Endometrial microvascular endothelial cells (primary cell): ENCODE measurements around the gene S100A1. TPM values are rescaled to one million over a fixed set of nuclear protein-coding genes. Genes with fewer than 3 reads are reported as not detected.

Experiments
- in situ Hi-C: cut with HindIII; loops from 2 replicates; pipeline ENCODE4 v1.10.0; 2017; ENCODE audit warnings: low sequenced_read_pairs, low pct_unique_long_range_greater_than_20kb; ENCODE audit errors: inconsistent ontology term
- total RNA-seq: library from RNA; depleted of rRNA; stranded (reverse); fragments of >200 nt; gene quantifications from one replicate; pipeline ENCODE4 v1.2.3, GENCODE V29; 2015; ENCODE audit errors: inconsistent ontology term

Gene S100A1
- total RNA-seq, 1 donor from 2014 or later, result not detected

- in situ Hi-C loops, result no loop called here
Observed at GRCh38 chr1:153608742-153609584, 19.3 kb upstream of the S100A1 start.

GRCh38 chr1:153609585-153609907, 18.7 kb upstream of the S100A1 start:
- in situ Hi-C loops, result no loop called here

GRCh38 chr1:153610334-153610733, 17.9 kb upstream of the S100A1 start:
- in situ Hi-C loops, result no loop called here

DNA sequence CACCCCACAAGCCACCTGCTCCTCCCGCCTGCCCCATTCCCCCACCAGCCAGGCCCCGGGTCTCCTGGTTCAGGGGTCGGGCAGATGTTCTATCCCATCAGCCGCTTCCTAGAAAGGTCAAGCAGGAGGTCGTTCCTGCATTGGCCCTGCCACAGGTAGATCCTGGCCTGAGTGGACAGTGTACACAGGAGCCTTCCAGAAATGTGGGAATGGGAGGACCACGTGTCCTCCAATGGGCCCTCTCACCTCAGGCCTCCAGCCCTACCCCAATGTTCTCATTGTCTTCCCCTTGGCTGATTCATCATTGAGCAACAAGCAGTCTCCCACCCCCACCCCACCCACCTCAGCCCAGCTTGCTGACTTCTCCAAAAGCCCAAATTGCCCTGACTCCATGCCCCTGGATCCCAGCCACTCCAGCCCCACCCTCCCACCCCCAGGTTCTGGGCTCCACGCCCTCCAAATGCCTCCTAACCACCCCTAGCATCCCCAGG, 17.4 kb upstream of the S100A1 start:
- in situ Hi-C loops, result no loop called here

DNA sequence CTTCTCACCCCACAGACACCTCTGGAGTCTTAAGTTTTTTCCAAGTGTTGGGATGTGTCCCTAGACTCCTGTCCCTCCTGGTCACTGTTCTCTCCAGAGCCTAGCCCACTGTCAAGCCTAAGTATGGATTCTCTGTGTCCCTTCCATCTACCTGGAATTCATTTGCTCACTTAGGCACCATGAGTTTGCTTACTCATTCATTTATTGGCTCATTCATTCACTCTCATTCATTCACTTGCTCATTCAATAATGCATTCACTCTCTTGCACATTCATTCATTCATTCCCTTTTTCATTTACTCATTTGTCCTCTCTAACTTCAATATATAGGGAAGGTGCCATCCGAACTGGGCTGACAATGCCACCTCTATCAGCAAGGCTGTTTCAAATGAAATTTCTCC, 16.9 kb upstream of the S100A1 start:
- in situ Hi-C loops, result no loop called here

DNA sequence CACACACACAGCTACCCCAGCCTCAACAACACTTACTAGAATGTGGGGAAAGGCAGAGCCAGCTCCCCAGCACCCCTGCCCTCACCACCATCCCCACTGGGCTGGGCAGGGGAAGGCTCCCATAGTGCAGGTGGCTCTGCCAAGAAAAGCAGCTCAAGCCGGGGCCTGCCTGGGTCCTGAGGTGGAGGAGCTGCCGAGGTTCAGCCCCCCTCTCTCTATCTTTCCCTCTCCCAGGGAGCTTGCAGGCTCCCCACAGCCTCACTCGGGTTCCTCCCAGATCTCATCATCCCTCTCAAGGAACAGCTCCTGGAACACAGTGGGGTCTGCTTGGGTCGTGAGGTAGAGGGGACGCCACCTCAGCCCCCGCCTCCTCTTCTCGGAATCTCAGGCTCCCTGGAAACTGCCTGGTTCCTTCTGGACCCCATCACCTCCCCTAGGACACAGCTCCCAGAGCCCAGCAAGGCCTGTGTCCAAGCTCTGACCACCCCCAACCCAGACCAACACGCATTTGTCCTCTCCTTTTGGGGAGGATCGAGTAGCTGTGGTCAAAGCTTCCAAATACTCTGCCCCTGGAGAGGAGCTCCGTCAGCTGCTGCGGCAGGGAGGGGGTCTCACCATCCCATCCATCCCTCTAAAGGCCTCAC, 16.0 kb upstream of the S100A1 start:
- in situ Hi-C loops, result no loop called here

GRCh38 chr1:153612755-153613331, 15.4 kb upstream of the S100A1 start, which contains the start of gene S100A16:
Gene S100A16, minus strand, starts transcription at chr1:153613137. Its CDS starts 4,986 bp downstream, at chr1:153608151.
- in situ Hi-C loops, result no loop called here

DNA sequence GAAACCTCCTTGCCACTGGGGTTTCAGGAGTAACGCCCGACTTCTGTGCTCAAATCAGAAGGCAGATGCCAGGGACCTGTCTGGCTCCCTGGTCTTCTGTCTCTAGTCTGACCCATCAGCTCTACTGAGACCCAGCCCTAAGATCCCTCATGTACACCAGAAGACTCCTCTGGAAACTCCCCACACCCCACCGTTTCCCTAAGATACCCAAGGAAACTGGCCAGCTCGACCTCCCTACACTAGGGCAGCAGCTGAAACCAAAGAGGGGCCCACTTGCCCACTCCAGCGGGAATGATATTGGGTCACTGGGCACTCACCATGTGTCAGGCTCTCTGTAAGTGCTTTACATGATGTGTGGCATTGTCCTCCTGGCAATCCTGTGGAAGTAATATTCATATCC, 14.8 kb upstream of the S100A1 start:
- in situ Hi-C loops, result no loop called here

DNA sequence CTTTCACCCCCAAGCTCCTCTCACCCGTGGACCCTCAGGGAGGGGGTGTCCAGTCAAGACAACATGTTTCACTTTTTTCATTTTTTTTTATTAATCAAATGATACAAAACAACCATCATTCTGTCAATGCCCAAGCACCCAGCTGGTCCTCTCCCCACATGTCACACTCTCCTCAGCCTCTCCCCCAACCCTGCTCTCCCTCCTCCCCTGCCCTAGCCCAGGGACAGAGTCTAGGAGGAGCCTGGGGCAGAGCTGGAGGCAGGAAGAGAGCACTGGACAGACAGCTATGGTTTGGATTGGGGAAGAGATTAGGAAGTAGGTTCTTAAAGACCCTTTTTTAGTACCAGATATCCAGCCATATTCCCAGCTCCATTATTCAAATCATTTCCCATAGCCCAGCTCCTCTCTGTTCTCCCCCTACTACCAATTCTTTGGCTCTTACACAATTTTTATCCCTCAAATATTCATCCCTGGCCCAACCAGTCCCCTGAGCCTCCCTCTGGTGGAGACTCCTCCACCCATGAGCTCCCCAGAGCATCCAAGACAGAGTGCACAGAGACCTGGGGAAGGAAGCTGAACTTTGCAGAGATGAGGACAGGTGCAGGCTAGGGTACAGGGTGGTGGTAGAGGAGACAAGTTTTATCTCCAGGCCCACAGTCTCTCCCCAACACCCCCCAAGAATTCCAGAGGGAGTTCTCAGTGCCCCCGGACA, 13.9 kb upstream of the S100A1 start:
- in situ Hi-C loops, result no loop called here

DNA sequence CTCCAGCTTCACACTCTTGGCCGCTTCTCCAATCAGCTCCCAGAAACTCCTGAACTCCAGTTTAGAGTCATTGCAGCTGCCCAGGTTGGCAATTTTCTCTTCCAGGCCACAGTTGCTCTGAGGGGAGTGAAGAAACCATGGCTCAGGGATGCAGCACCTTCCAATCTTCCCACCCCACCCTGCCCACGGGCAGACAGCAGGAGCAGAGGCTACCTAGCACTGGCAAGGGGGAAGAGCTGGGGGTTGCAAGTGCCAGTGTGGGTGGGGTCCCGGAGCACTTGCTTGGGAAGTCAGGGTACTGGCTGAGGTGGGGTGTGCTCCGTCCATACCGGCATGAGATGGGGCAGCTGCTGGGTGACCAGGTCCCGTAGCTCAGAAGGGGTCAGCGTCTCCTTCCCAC, 13.3 kb upstream of the S100A1 start:
- in situ Hi-C loops, result no loop called here

GRCh38 chr1:153615406-153615805, 12.8 kb upstream of the S100A1 start:
- in situ Hi-C loops, result no loop called here

- in situ Hi-C loops, result no loop called here
Observed at GRCh38 chr1:153616144-153616916, 11.9 kb upstream of the S100A1 start, which contains the start of gene S100A14. Gene S100A14, minus strand, starts transcription at chr1:153616325. Its CDS starts 467 bp downstream, at chr1:153615858.

GRCh38 chr1:153616917-153617311, 11.3 kb upstream of the S100A1 start:
- in situ Hi-C loops, result no loop called here

- in situ Hi-C loops, result no loop called here
Observed at GRCh38 chr1:153617663-153618062, 10.6 kb upstream of the S100A1 start.

- in situ Hi-C loops, result no loop called here
Observed at GRCh38 chr1:153619171-153619570, 9.1 kb upstream of the S100A1 start.

GRCh38 chr1:153623101-153623500, 5.1 kb upstream of the S100A1 start:
- in situ Hi-C loops, result no loop called here

- in situ Hi-C loops, result no loop called here
Observed at GRCh38 chr1:153624965-153625611, 3.1 kb upstream of the S100A1 start.

GRCh38 chr1:153626477-153626903, 1.7 kb upstream of the S100A1 start:
- in situ Hi-C loops, result no loop called here
